ENCODE data around the gene INKA1. TPM values are rescaled to one million over a fixed set of nuclear protein-coding genes. Genes with fewer than 3 reads are reported as not detected.
A peak's percentile ranks its signal among the peaks of the same experiment; 100 is the strongest.

The INKA1 gene
- total RNA-seq: 1 to 10 TPM; 1.1 to 1.7 TPM
- 1.1 TPM for polyA plus RNA-seq

GRCh38 chr3:49802719-49803464 lies at the start of gene INKA1:
Gene INKA1, plus strand, starts transcription at chr3:49803261. Its CDS starts 132 bp downstream, at chr3:49803393.
- ChIA-PET CTCF (interaction anchor here (0.8 to 12.4 kb wide), 18 partner anchors 10 to 286 kb away, joined by 3 to 246 read pairs (median 6); partner anchors contain the start of genes IP6K1, RBM5 and UBA7), POLR2A (interaction anchor here (0.6 to 2.6 kb wide), 17 partner anchors 9 to 489 kb away, joined by 3 to 41 read pairs (median 3); partner anchors contain the start of genes AMIGO3, IFRD2, IP6K1 and MON1A)

GRCh38 chr3:49754536-49754935 lies 48.5 kb upstream of the INKA1 start:
- Mint-ChIP-seq H3K27me3 (no peaks in the 10 kb centered on the region), H3K9me3 (no peaks in the 10 kb centered on the region), H3K4me3 (no peak overlapping the region), H3K27ac (peak overlapping the region in 4 of 8 donors; percentile 57 to 75 (median 66)), H3K36me3 (peaks cover 0 to 32% (median 3%) of the 10 kb centered on the region in 3 donors), H3K4me1 (peaks cover 34 to 69% (median 54%) of the 10 kb centered on the region in 3 donors)
- H3K4me1 ChIP-seq (ENCODE audit: insufficient read depth, low read length): no peaks in the 10 kb centered on the region
- H3K4me3 ChIP-seq (ENCODE audit: low read length): no peak overlapping the region
- H3K36me3 ChIP-seq (ENCODE audit: insufficient read depth, low read length): no peaks in the 10 kb centered on the region
- no peak for DNase-seq
- ChIA-PET CTCF (interaction anchor here (1.0 kb wide), 1 partner anchor 48 kb away, joined by 3 read pairs; the partner anchor contains the start of gene INKA1), POLR2A (no interaction called here)
- H3K9me3 ChIP-seq (ENCODE audit: low read length): no peaks in the 10 kb centered on the region
- no peaks in the 10 kb centered on the region for H3K27me3 ChIP-seq (ENCODE audit: insufficient read depth, low read length, poor library complexity, severe bottlenecking)
- no peak overlapping the region for H3K27ac ChIP-seq (ENCODE audit: low read depth, low read length)

More at GRCh38 chr3:49802719-49803464, at the start of gene INKA1:
- Histone ChIP-seq H3K27ac (ENCODE audit: low read depth, low read length) (peak within 1 kb of the TSS; percentile 86), H3K4me3 (ENCODE audit: low read length) (peak within 1 kb of the TSS; percentile 91), H3K27me3 (ENCODE audit: insufficient read depth, low read length, poor library complexity, severe bottlenecking) (no peaks in the 10 kb centered on the region), H3K36me3 (ENCODE audit: insufficient read depth, low read length) (no peaks in the 10 kb centered on the region), H3K9me3 (ENCODE audit: low read length) (no peaks in the 10 kb centered on the region), H3K4me1 (ENCODE audit: insufficient read depth, low read length) (peaks cover 35% of the 10 kb centered on the region)
- Mint-ChIP-seq H3K9me3 (peaks cover 0 to 2% (median 0%) of the 10 kb centered on the region in 5 donors), H3K4me1 (peaks cover 24 to 51% (median 33%) of the 10 kb centered on the region in 3 donors), H3K4me3 (peak within 1 kb of the TSS; percentile 86 to 95 (median 91)), H3K27ac (peak within 1 kb of the TSS; percentile 81 to 97 (median 93)), H3K27me3 (peaks cover 0 to 6% of the 10 kb centered on the region in 2 donors), H3K36me3 (peaks cover 0 to 9% (median 0%) of the 10 kb centered on the region in 3 donors)
- peak; percentile 83 to 92 (median 83) for DNase-seq

GRCh38 chr3:49756036-49756435 lies 47.0 kb upstream of the INKA1 start:
- Histone ChIP-seq H3K9me3 (ENCODE audit: low read length) (no peaks in the 10 kb centered on the region), H3K4me1 (ENCODE audit: insufficient read depth, low read length) (no peaks in the 10 kb centered on the region), H3K36me3 (ENCODE audit: insufficient read depth, low read length) (no peaks in the 10 kb centered on the region), H3K4me3 (ENCODE audit: low read length) (no peak overlapping the region), H3K27ac (ENCODE audit: low read depth, low read length) (no peak overlapping the region), H3K27me3 (ENCODE audit: insufficient read depth, low read length, poor library complexity, severe bottlenecking) (no peaks in the 10 kb centered on the region)
- ChIA-PET CTCF (interaction anchor here (1.4 kb wide), 1 partner anchor 83 kb away, joined by 5 read pairs; no protein-coding TSS in a partner anchor), POLR2A (no interaction called here)
- no peak for DNase-seq
- Mint-ChIP-seq H3K36me3 (peaks cover 0 to 31% (median 2%) of the 10 kb centered on the region in 3 donors), H3K4me1 (peaks cover 34 to 67% (median 52%) of the 10 kb centered on the region in 3 donors), H3K27me3 (no peaks in the 10 kb centered on the region), H3K27ac (peak overlapping the region in 1 of 8 donors; percentile 52), H3K9me3 (no peaks in the 10 kb centered on the region), H3K4me3 (no peak overlapping the region)

- no peaks in the 10 kb centered on the region for H3K27me3 Mint-ChIP-seq
- peaks cover 34 to 69% (median 52%) of the 10 kb centered on the region in 3 donors for H3K4me1 Mint-ChIP-seq
- Histone ChIP-seq H3K36me3 (ENCODE audit: insufficient read depth, low read length) (no peaks in the 10 kb centered on the region), H3K9me3 (ENCODE audit: low read length) (no peaks in the 10 kb centered on the region), H3K4me1 (ENCODE audit: insufficient read depth, low read length) (no peaks in the 10 kb centered on the region), H3K4me3 (ENCODE audit: low read length) (no peak overlapping the region), H3K27me3 (ENCODE audit: insufficient read depth, low read length, poor library complexity, severe bottlenecking) (no peaks in the 10 kb centered on the region), H3K27ac (ENCODE audit: low read depth, low read length) (no peak overlapping the region)
- DNase-seq: no peak
- POLR2A ChIA-PET: interaction anchor here (0.7 kb wide), 1 partner anchor 50 kb away, joined by 7 read pairs; no protein-coding TSS in a partner anchor
- CTCF ChIA-PET: no interaction called here
- H3K27ac Mint-ChIP-seq: no peak overlapping the region
- no peak overlapping the region for H3K4me3 Mint-ChIP-seq
- peaks cover 0 to 29% (median 2%) of the 10 kb centered on the region in 3 donors for H3K36me3 Mint-ChIP-seq
- H3K9me3 Mint-ChIP-seq: no peaks in the 10 kb centered on the region
Measured at GRCh38 chr3:49757197-49757596, 45.9 kb upstream of the INKA1 start.

- ChIA-PET CTCF (interaction anchor here (1.8 kb wide), 1 partner anchor 219 kb away, joined by 3 read pairs; no protein-coding TSS in a partner anchor), POLR2A (no interaction called here)
- Mint-ChIP-seq H3K9me3 (no peaks in the 10 kb centered on the region), H3K27me3 (no peaks in the 10 kb centered on the region), H3K4me3 (no peak overlapping the region), H3K4me1 (peaks cover 27 to 57% (median 37%) of the 10 kb centered on the region in 3 donors), H3K36me3 (peaks cover 0 to 30% (median 2%) of the 10 kb centered on the region in 3 donors), H3K27ac (peak overlapping the region in 1 of 8 donors; percentile 51)
- Histone ChIP-seq H3K36me3 (ENCODE audit: insufficient read depth, low read length) (no peaks in the 10 kb centered on the region), H3K27me3 (ENCODE audit: insufficient read depth, low read length, poor library complexity, severe bottlenecking) (no peaks in the 10 kb centered on the region), H3K4me1 (ENCODE audit: insufficient read depth, low read length) (no peaks in the 10 kb centered on the region), H3K4me3 (ENCODE audit: low read length) (no peak overlapping the region), H3K27ac (ENCODE audit: low read depth, low read length) (no peak overlapping the region), H3K9me3 (ENCODE audit: low read length) (no peaks in the 10 kb centered on the region)
- no peak for DNase-seq
Measured at GRCh38 chr3:49759226-49759625, 43.8 kb upstream of the INKA1 start.

GRCh38 chr3:49761661-49762060 lies 41.4 kb upstream of the INKA1 start:
- Histone ChIP-seq H3K27me3 (ENCODE audit: insufficient read depth, low read length, poor library complexity, severe bottlenecking) (no peaks in the 10 kb centered on the region), H3K27ac (ENCODE audit: low read depth, low read length) (no peak overlapping the region), H3K36me3 (ENCODE audit: insufficient read depth, low read length) (no peaks in the 10 kb centered on the region), H3K4me1 (ENCODE audit: insufficient read depth, low read length) (no peaks in the 10 kb centered on the region), H3K9me3 (ENCODE audit: low read length) (no peaks in the 10 kb centered on the region), H3K4me3 (ENCODE audit: low read length) (no peak overlapping the region)
- no peak for DNase-seq
- no peak overlapping the region for H3K27ac Mint-ChIP-seq
- peaks cover 19 to 53% (median 27%) of the 10 kb centered on the region in 3 donors for H3K4me1 Mint-ChIP-seq
- CTCF ChIA-PET: no interaction called here
- H3K4me3 Mint-ChIP-seq: no peak overlapping the region
- no peaks in the 10 kb centered on the region for H3K27me3 Mint-ChIP-seq
- peaks cover 0 to 37% (median 0%) of the 10 kb centered on the region in 3 donors for H3K36me3 Mint-ChIP-seq
- no peaks in the 10 kb centered on the region for H3K9me3 Mint-ChIP-seq
- POLR2A ChIA-PET: no interaction called here

GRCh38 chr3:49763981-49764380 lies 39.1 kb upstream of the INKA1 start:
- Histone ChIP-seq H3K36me3 (ENCODE audit: insufficient read depth, low read length) (no peaks in the 10 kb centered on the region), H3K4me1 (ENCODE audit: insufficient read depth, low read length) (no peaks in the 10 kb centered on the region), H3K4me3 (ENCODE audit: low read length) (no peak overlapping the region), H3K9me3 (ENCODE audit: low read length) (no peaks in the 10 kb centered on the region), H3K27ac (ENCODE audit: low read depth, low read length) (no peak overlapping the region), H3K27me3 (ENCODE audit: insufficient read depth, low read length, poor library complexity, severe bottlenecking) (no peaks in the 10 kb centered on the region)
- H3K27me3 Mint-ChIP-seq: no peaks in the 10 kb centered on the region
- H3K4me1 Mint-ChIP-seq: peaks cover 19 to 40% (median 26%) of the 10 kb centered on the region in 3 donors
- DNase-seq: no peak
- ChIA-PET CTCF (no interaction called here), POLR2A (no interaction called here)
- H3K27ac Mint-ChIP-seq: no peak overlapping the region
- no peak overlapping the region for H3K4me3 Mint-ChIP-seq
- peaks cover 0 to 37% (median 0%) of the 10 kb centered on the region in 3 donors for H3K36me3 Mint-ChIP-seq
- H3K9me3 Mint-ChIP-seq: no peaks in the 10 kb centered on the region

All from CD8-positive, alpha-beta memory T cell (primary cell).